H9 (cell line): Measurements from ENCODE around the gene RDH12. TPM values are rescaled to one million over a fixed set of nuclear protein-coding genes. Genes with fewer than 3 reads are reported as not detected.

Source experiments
- DNase-seq: peaks from one replicate; pipeline ENCODE4 v3.0.0-alpha.2; 2017
- H2AFZ ChIP-seq: one replicate; pipeline ENCODE4 v1.6.1; 2013; ENCODE audit warnings: mild to moderate bottlenecking, low read length, control low read depth, moderate library complexity
- H2AK5ac ChIP-seq: 2 replicates; pipeline ENCODE4 v1.6.1; 2013; ENCODE audit warnings: low read length, control low read depth, mixed read lengths; ENCODE audit not compliant: insufficient read length
- H2BK120ac ChIP-seq: one replicate; pipeline ENCODE4 v1.6.1; 2013; ENCODE audit warnings: low read depth, mild to moderate bottlenecking, low read length, control low read depth, inconsistent platforms; ENCODE audit not compliant: poor library complexity, severe bottlenecking
- H2BK12ac ChIP-seq: 2 replicates; pipeline ENCODE4 v1.6.1; 2013; ENCODE audit warnings: low read length, control low read depth, mixed read lengths, low read depth; ENCODE audit not compliant: insufficient read length
- H2BK15ac ChIP-seq: 2 replicates; pipeline ENCODE4 v1.6.1; 2013; ENCODE audit warnings: low read depth, low read length, control low read depth
- H2BK20ac ChIP-seq: one replicate; pipeline ENCODE4 v1.6.1; 2013; ENCODE audit warnings: low read depth, mild to moderate bottlenecking, low read length, control low read depth, inconsistent platforms; ENCODE audit not compliant: poor library complexity, severe bottlenecking
- H2BK5ac ChIP-seq: 2 replicates; pipeline ENCODE4 v1.6.1; 2013; ENCODE audit warnings: low read length, control low read depth, mixed read lengths; ENCODE audit not compliant: insufficient read length
- H3K14ac ChIP-seq: 2 replicates; pipeline ENCODE4 v1.6.1; 2013; ENCODE audit warnings: low read length, control low read depth; ENCODE audit not compliant: insufficient read depth
- H3K18ac ChIP-seq: 2 replicates; pipeline ENCODE4 v1.6.1; 2013; ENCODE audit warnings: low read depth, mild to moderate bottlenecking, mixed read lengths, low read length, control low read depth; ENCODE audit not compliant: insufficient read length
- H3K23ac ChIP-seq: 2 replicates; pipeline ENCODE4 v1.6.1; 2013; ENCODE audit warnings: low read length, control low read depth, mixed read lengths, low read depth; ENCODE audit not compliant: insufficient read length
- H3K23me2 ChIP-seq: 2 replicates; pipeline ENCODE4 v1.6.1; 2013; ENCODE audit warnings: low read depth, mild to moderate bottlenecking, mixed read lengths, low read length, control low read depth; ENCODE audit not compliant: insufficient read length, poor library complexity, severe bottlenecking
- H3K27ac ChIP-seq: 2 replicates; pipeline ENCODE4 v1.5.1; 2013; ENCODE audit warnings: low read length, control low read depth, mixed read lengths, low read depth; ENCODE audit not compliant: insufficient read length
- H3K27me3 ChIP-seq: 2 replicates; pipeline ENCODE4 v1.6.1; 2013; ENCODE audit warnings: low read length, control low read depth, inconsistent platforms; ENCODE audit not compliant: insufficient read depth
- H3K4ac ChIP-seq: 2 replicates; pipeline ENCODE4 v1.6.1; 2013; ENCODE audit warnings: low read depth, mild to moderate bottlenecking, control low read depth, inconsistent platforms, low read length, moderate library complexity
- H3K4me1 ChIP-seq: 2 replicates; pipeline ENCODE4 v1.6.1; 2013; ENCODE audit warnings: low read length, control low read depth, inconsistent platforms; ENCODE audit not compliant: insufficient read depth
- H3K4me2 ChIP-seq: 2 replicates; pipeline ENCODE4 v1.6.1; 2013; ENCODE audit warnings: low read length, control low read depth, mixed read lengths; ENCODE audit not compliant: insufficient read length, insufficient read depth
- H3K56ac ChIP-seq: 2 replicates; pipeline ENCODE4 v1.6.1; 2013; ENCODE audit warnings: low read depth, mild to moderate bottlenecking, mixed read lengths, low read length, control low read depth; ENCODE audit not compliant: insufficient read length
- H3K79me1 ChIP-seq: 2 replicates; pipeline ENCODE4 v1.6.1; 2013; ENCODE audit warnings: low read depth, mild to moderate bottlenecking, moderate library complexity, low read length, control low read depth, inconsistent platforms; ENCODE audit not compliant: insufficient read depth, poor library complexity, severe bottlenecking
- H3K79me2 ChIP-seq: 2 replicates; pipeline ENCODE4 v1.6.1; 2013; ENCODE audit warnings: low read length, control low read depth, inconsistent platforms; ENCODE audit not compliant: insufficient read depth
- H3K9ac ChIP-seq: 2 replicates; pipeline ENCODE4 v1.6.1; 2013; ENCODE audit warnings: low read length, control low read depth, mixed read lengths; ENCODE audit not compliant: insufficient read length; ENCODE audit errors: extremely low read depth
- H3K9me3 ChIP-seq: one replicate; pipeline ENCODE4 v1.6.1; 2013; ENCODE audit warnings: low read depth, low read length, inconsistent platforms; ENCODE audit not compliant: control insufficient read depth
- H3T11ph ChIP-seq: one replicate; pipeline ENCODE4 v1.6.1; 2013; ENCODE audit warnings: mild to moderate bottlenecking, low read length, control low read depth, inconsistent platforms
- H4K20me1 ChIP-seq: one replicate; pipeline ENCODE4 v1.6.1; 2013; ENCODE audit not compliant: control insufficient read depth, insufficient read length, insufficient read depth
- H4K5ac ChIP-seq: 2 replicates; pipeline ENCODE4 v1.6.1; 2013; ENCODE audit warnings: low read depth, mild to moderate bottlenecking, mixed read lengths, low read length, control low read depth; ENCODE audit not compliant: insufficient read length
- H4K8ac ChIP-seq: replicated peaks from 2 replicates; pipeline ENCODE4 v1.6.1; 2013; ENCODE audit warnings: low read length, control low read depth, mixed read lengths, low read depth; ENCODE audit not compliant: insufficient read length
- H4K91ac ChIP-seq: 2 replicates; pipeline ENCODE4 v1.6.1; 2013; ENCODE audit warnings: low read depth, mild to moderate bottlenecking, moderate library complexity, mixed read lengths, low read length, control low read depth; ENCODE audit not compliant: insufficient read length
- H3K27ac Mint-ChIP-seq, 3 experiments: 2 replicates in 2 of 3; 3 replicates in 1 of 3; pipeline ENCODE4 v1.8.0; 2020 to 2021; ENCODE audit warnings: mixed read lengths in 3 of 3, mild to moderate bottlenecking in 1 of 3, moderate library complexity in 1 of 3
- H3K27me3 Mint-ChIP-seq: 2 replicates; pipeline ENCODE4 v1.8.0; 2021; ENCODE audit warnings: low read depth, mild to moderate bottlenecking, moderate library complexity, mixed read lengths
- H3K36me3 Mint-ChIP-seq, 3 experiments: 2 replicates in 2 of 3; 3 replicates in 1 of 3; pipeline ENCODE4 v1.8.0; 2020 to 2021; ENCODE audit warnings: low read depth in 3 of 3, mixed read lengths in 3 of 3; ENCODE audit not compliant: insufficient read depth in 1 of 3
- H3K4me1 Mint-ChIP-seq, 2 experiments: 2 replicates each; pipeline ENCODE4 v1.8.0; 2020; ENCODE audit warnings: mixed read lengths in 2 of 2
- H3K4me3 Mint-ChIP-seq, 2 experiments: 2 replicates in 1 of 2; 3 replicates in 1 of 2; pipeline ENCODE4 v1.8.0; 2020 to 2021; ENCODE audit warnings: mild to moderate bottlenecking in 2 of 2, mixed read lengths in 2 of 2, moderate library complexity in 1 of 2
- H3K9me3 Mint-ChIP-seq, 2 experiments: 2 replicates in 1 of 2; 3 replicates in 1 of 2; pipeline ENCODE4 v1.8.0; 2020; ENCODE audit warnings: mild to moderate bottlenecking in 2 of 2, mixed read lengths in 2 of 2, moderate library complexity in 1 of 2
- WGBS: extraction: QIAGEN DNeasy Blood & Tissue Kit; methylation state at CpG from one replicate; pipeline ENCODE4 v1.1.7; 2013; ENCODE audit warnings: missing lambda C conversion rate, low lambda C conversion rate, mixed read lengths; ENCODE audit not compliant: insufficient read length; ENCODE audit errors: extremely low coverage; 5-methylcytosine and 5-hydroxymethylcytosine counted together
- total RNA-seq: library from RNA; stranded (reverse); gene quantifications from 2 replicates; pipeline ENCODE4 v1.2.1, GENCODE V29; 2021
- TF ChIP-seq, protein P1 (sequence below): fragments of 200-600 bp; sonication (generic); conservative IDR thresholded peaks from 3 replicates; pipeline ENCODE4 v1.8.0; 2021; ENCODE audit warnings: antibody characterized with exemption, mild to moderate bottlenecking

Gene RDH12
- total RNA-seq, 1 experiment from 2014 or later: 0.74 TPM

DNA sequence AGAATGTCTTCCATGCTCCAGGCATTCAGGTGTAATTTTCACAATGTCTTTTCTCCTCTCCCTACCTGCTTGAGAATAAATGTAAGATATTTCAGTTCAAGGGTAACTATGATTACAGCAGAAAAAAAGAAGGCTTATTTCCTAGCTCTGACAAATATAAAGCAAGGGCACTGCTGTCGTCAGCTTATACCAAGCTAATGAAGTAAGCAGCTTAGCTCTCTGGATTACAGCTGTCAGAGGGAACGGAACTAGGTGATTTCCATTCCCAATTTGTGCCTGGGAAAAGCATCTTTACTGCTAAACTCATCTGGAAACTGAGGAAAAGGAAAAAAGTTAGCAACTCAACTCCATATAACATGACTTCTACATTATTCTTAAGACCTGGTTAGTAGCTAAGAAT lies 58.2 kb downstream of the RDH12 start:
- WGBS: no CpG with 5 or more reads among the region's 2 CpGs
- Mint-ChIP-seq H3K4me1 (no peaks in the 10 kb centered on the region), H3K27me3 (no peaks in the 10 kb centered on the region), H3K9me3 (no peaks in the 10 kb centered on the region), H3K27ac (no peak overlapping the region), H3K36me3 (peaks cover 3 to 42% (median 27%) of the 10 kb centered on the region in 3 experiments; a peak in 6 of 7 replicates), H3K4me3 (no peak overlapping the region)
- H3K4me2 ChIP-seq: no peak overlapping the region
- DNase-seq: no peak
- H3K56ac ChIP-seq: no peak overlapping the region
- H2AFZ ChIP-seq: no peak overlapping the region
- H3K9ac ChIP-seq: no peak overlapping the region
- no peak overlapping the region for H4K91ac ChIP-seq
- no peak overlapping the region for H3K18ac ChIP-seq
- H3K4me1 ChIP-seq: no peaks in the 10 kb centered on the region
- no peak overlapping the region for H3K27ac ChIP-seq
- no peaks in the 10 kb centered on the region for H3K27me3 ChIP-seq
- H3K14ac ChIP-seq: no peak overlapping the region
- H2BK5ac ChIP-seq: no peak overlapping the region
- H3K4ac ChIP-seq: no peak overlapping the region
- H2BK120ac ChIP-seq: no peak overlapping the region
- H2AK5ac ChIP-seq: no peak overlapping the region
- no peaks in the 10 kb centered on the region for H3K9me3 ChIP-seq
- H2BK15ac ChIP-seq: no peak overlapping the region
- no peak overlapping the region for H2BK12ac ChIP-seq
- H3K79me2 ChIP-seq: no peaks in the 10 kb centered on the region
- H3K23me2 ChIP-seq: no peaks in the 10 kb centered on the region
- H3K23ac ChIP-seq: no peak overlapping the region
- H4K8ac ChIP-seq: no peak overlapping the region
- TF ChIP-seq, protein P1, sequence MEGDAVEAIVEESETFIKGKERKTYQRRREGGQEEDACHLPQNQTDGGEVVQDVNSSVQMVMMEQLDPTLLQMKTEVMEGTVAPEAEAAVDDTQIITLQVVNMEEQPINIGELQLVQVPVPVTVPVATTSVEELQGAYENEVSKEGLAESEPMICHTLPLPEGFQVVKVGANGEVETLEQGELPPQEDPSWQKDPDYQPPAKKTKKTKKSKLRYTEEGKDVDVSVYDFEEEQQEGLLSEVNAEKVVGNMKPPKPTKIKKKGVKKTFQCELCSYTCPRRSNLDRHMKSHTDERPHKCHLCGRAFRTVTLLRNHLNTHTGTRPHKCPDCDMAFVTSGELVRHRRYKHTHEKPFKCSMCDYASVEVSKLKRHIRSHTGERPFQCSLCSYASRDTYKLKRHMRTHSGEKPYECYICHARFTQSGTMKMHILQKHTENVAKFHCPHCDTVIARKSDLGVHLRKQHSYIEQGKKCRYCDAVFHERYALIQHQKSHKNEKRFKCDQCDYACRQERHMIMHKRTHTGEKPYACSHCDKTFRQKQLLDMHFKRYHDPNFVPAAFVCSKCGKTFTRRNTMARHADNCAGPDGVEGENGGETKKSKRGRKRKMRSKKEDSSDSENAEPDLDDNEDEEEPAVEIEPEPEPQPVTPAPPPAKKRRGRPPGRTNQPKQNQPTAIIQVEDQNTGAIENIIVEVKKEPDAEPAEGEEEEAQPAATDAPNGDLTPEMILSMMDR: no peak
- H4K5ac ChIP-seq: no peak overlapping the region
- no peaks in the 10 kb centered on the region for H4K20me1 ChIP-seq
- H3K79me1 ChIP-seq: no peaks in the 10 kb centered on the region
- H3T11ph ChIP-seq: no peak overlapping the region
- no peak overlapping the region for H2BK20ac ChIP-seq
